Mucosa of rectum (tissue), 2 donors: ENCODE measurements around the gene FAM168A.

Experiments
- H3K27ac ChIP-seq, 2 donors: one replicate each; pipeline ENCODE4 v1.7.0; 2013; ENCODE audit warnings: inconsistent platforms in 2 of 2, low read depth in 2 of 2, low read length in 2 of 2
- H3K27me3 ChIP-seq, 2 donors: one replicate each; pipeline ENCODE4 v1.7.0; 2013; ENCODE audit warnings: low read length in 2 of 2; ENCODE audit not compliant: control insufficient read depth in 2 of 2, insufficient read depth in 2 of 2
- H3K36me3 ChIP-seq, 2 donors: one replicate each; pipeline ENCODE4 v1.7.0; 2013; ENCODE audit warnings: low read length in 2 of 2; ENCODE audit not compliant: control insufficient read depth in 2 of 2, insufficient read depth in 2 of 2
- H3K4me1 ChIP-seq, 2 donors: one replicate each; pipeline ENCODE4 v1.7.0; 2013; ENCODE audit warnings: low read length in 2 of 2, mild to moderate bottlenecking in 1 of 2; ENCODE audit not compliant: control insufficient read depth in 2 of 2, insufficient read depth in 2 of 2
- H3K4me3 ChIP-seq, 2 donors: one replicate each; pipeline ENCODE4 v1.7.0; 2013; ENCODE audit warnings: low read length in 2 of 2
- H3K9ac ChIP-seq, 2 donors: one replicate each; pipeline ENCODE4 v1.7.0; 2013; ENCODE audit warnings: low read length in 2 of 2, low read depth in 1 of 2, mild to moderate bottlenecking in 1 of 2
- H3K9me3 ChIP-seq, 2 donors: one replicate each; pipeline ENCODE4 v1.7.0; 2013; ENCODE audit warnings: low read length in 2 of 2; ENCODE audit not compliant: control insufficient read depth in 2 of 2
- donor health status: healthy.
- donor health status: Normal muscosa, but diverticular disease.

The FAM168A gene

GRCh38 chr11:73597956-73598718 lies at the start of gene FAM168A:
Gene FAM168A (minus strand): TSS chr11:73598112. CDS start chr11:73468474, 129,638 bp downstream.
- Histone ChIP-seq H3K4me3 (peak within 1 kb of the TSS; percentile 86 to 97), H3K9me3 (no peaks in the 10 kb centered on the region), H3K27ac (peak within 1 kb of the TSS; percentile 83 to 89), H3K9ac (peak within 1 kb of the TSS; percentile 63 to 83), H3K4me1 (peaks cover 7 to 10% of the 10 kb centered on the region in 2 donors), H3K27me3 (no peaks in the 10 kb centered on the region), H3K36me3 (no peaks in the 10 kb centered on the region)

- H3K9ac ChIP-seq = peak overlapping the region; percentile 32 to 52
- H3K4me1 ChIP-seq = peaks cover 5 to 10% of the 10 kb centered on the region in 2 donors
- H3K36me3 ChIP-seq = no peaks in the 10 kb centered on the region
- peak overlapping the region in 1 of 2 donors; percentile 48 for H3K27ac ChIP-seq
- H3K4me3 ChIP-seq = peak overlapping the region; percentile 52 to 74
- H3K9me3 ChIP-seq = no peaks in the 10 kb centered on the region
- no peaks in the 10 kb centered on the region for H3K27me3 ChIP-seq
Observed at GRCh38 chr11:73647459-73648100, 49.7 kb upstream of the FAM168A start.

GRCh38 chr11:73645972-73646631 lies 48.2 kb upstream of the FAM168A start, which contains the start of gene PLEKHB1:
Gene PLEKHB1 (plus strand): TSS chr11:73646581. CDS start chr11:73646609, 28 bp downstream.
- Histone ChIP-seq H3K4me1 (peaks cover 5% of the 10 kb centered on the region in 2 donors), H3K9me3 (no peaks in the 10 kb centered on the region), H3K36me3 (no peaks in the 10 kb centered on the region), H3K27ac (no peak within 1 kb of the TSS), H3K27me3 (no peaks in the 10 kb centered on the region), H3K4me3 (peak within 1 kb of the TSS in 1 of 2 donors; percentile 74), H3K9ac (no peak within 1 kb of the TSS)

- Histone ChIP-seq H3K4me3 (no peak overlapping the region), H3K36me3 (no peaks in the 10 kb centered on the region), H3K27ac (no peak overlapping the region), H3K9ac (no peak overlapping the region), H3K4me1 (peaks cover 5% of the 10 kb centered on the region in 2 donors), H3K27me3 (no peaks in the 10 kb centered on the region), H3K9me3 (no peaks in the 10 kb centered on the region)
Observed at GRCh38 chr11:73645121-73645969, 47.4 kb upstream of the FAM168A start.

- Histone ChIP-seq H3K4me3 (no peak overlapping the region), H3K27me3 (no peaks in the 10 kb centered on the region), H3K9ac (no peak overlapping the region), H3K36me3 (no peaks in the 10 kb centered on the region), H3K9me3 (no peaks in the 10 kb centered on the region), H3K27ac (no peak overlapping the region), H3K4me1 (no peaks in the 10 kb centered on the region)
Observed at GRCh38 chr11:73641668-73642067, 43.8 kb upstream of the FAM168A start.

- Histone ChIP-seq H3K9me3 (no peaks in the 10 kb centered on the region), H3K4me3 (no peak overlapping the region), H3K9ac (no peak overlapping the region), H3K27ac (no peak overlapping the region), H3K27me3 (no peaks in the 10 kb centered on the region), H3K36me3 (no peaks in the 10 kb centered on the region), H3K4me1 (no peaks in the 10 kb centered on the region)
Observed at GRCh38 chr11:73640592-73640991, 42.7 kb upstream of the FAM168A start.

GRCh38 chr11:73637012-73637411 lies 39.1 kb upstream of the FAM168A start:
- no peak overlapping the region for H3K4me3 ChIP-seq
- no peaks in the 10 kb centered on the region for H3K27me3 ChIP-seq
- no peaks in the 10 kb centered on the region for H3K4me1 ChIP-seq
- H3K27ac ChIP-seq = no peak overlapping the region
- H3K36me3 ChIP-seq = no peaks in the 10 kb centered on the region
- H3K9ac ChIP-seq = no peak overlapping the region
- H3K9me3 ChIP-seq = no peaks in the 10 kb centered on the region

- Histone ChIP-seq H3K4me1 (no peaks in the 10 kb centered on the region), H3K27ac (no peak overlapping the region), H3K9me3 (no peaks in the 10 kb centered on the region), H3K4me3 (no peak overlapping the region), H3K36me3 (no peaks in the 10 kb centered on the region), H3K27me3 (no peaks in the 10 kb centered on the region), H3K9ac (no peak overlapping the region)
Observed at GRCh38 chr11:73636249-73636648, 38.3 kb upstream of the FAM168A start.

GRCh38 chr11:73635721-73636120 lies 37.8 kb upstream of the FAM168A start:
- Histone ChIP-seq H3K9me3 (no peaks in the 10 kb centered on the region), H3K4me3 (no peak overlapping the region), H3K27me3 (no peaks in the 10 kb centered on the region), H3K9ac (no peak overlapping the region), H3K4me1 (no peaks in the 10 kb centered on the region), H3K27ac (no peak overlapping the region), H3K36me3 (no peaks in the 10 kb centered on the region)
